DOHH2 (cell line): Measurements from ENCODE around the gene AP3D1.

Experiments used
- H3F3A ChIP-seq: fragments of 200-600 bp; sonication (generic), shearing (Covaris generic); 2 replicates; pipeline ENCODE4 v1.6.0; 2016; ENCODE audit warnings: antibody characterized with exemption, mild to moderate bottlenecking; ENCODE audit not compliant: control insufficient read depth, insufficient read depth
- H3K27ac ChIP-seq: fragments of 200-600 bp; sonication (generic); 2 replicates; pipeline ENCODE4 v1.5.1; 2014; ENCODE audit warnings: low read depth, mild to moderate bottlenecking, low read length, moderate library complexity
- H3K27me3 ChIP-seq: fragments of 200-600 bp; sonication (generic); 2 replicates; pipeline ENCODE4 v1.6.1; 2014; ENCODE audit warnings: mild to moderate bottlenecking, low read length, mixed read lengths; ENCODE audit not compliant: control insufficient read depth
- H3K36me3 ChIP-seq: fragments of 200-600 bp; sonication (generic); 2 replicates; pipeline ENCODE4 v1.6.1; 2014; ENCODE audit warnings: mild to moderate bottlenecking, low read length, moderate library complexity, mixed read lengths; ENCODE audit not compliant: control insufficient read depth
- H3K4me1 ChIP-seq: fragments of 200-600 bp; sonication (generic); 2 replicates; pipeline ENCODE4 v1.6.1; 2014; ENCODE audit warnings: mild to moderate bottlenecking, low read length, mixed read lengths; ENCODE audit not compliant: control insufficient read depth
- H3K4me2 ChIP-seq: fragments of 200-600 bp; sonication (generic); 2 replicates; pipeline ENCODE4 v1.6.0; 2014; ENCODE audit warnings: mild to moderate bottlenecking, low read length, moderate library complexity
- H3K4me3 ChIP-seq: fragments of 200-600 bp; sonication (generic); 2 replicates; pipeline ENCODE4 v1.5.1; 2014; ENCODE audit warnings: mild to moderate bottlenecking, low read length, mixed read lengths
- H3K79me2 ChIP-seq: fragments of 200-600 bp; sonication (generic); 2 replicates; pipeline ENCODE4 v1.6.1; 2014; ENCODE audit warnings: mild to moderate bottlenecking, low read length, mixed read lengths; ENCODE audit not compliant: control insufficient read depth
- H3K9me2 ChIP-seq: fragments of 200-600 bp; sonication (generic); replicated peaks from 2 replicates; pipeline ENCODE4 v1.6.1; 2014; ENCODE audit warnings: mild to moderate bottlenecking, low read length, mixed read lengths; ENCODE audit not compliant: control insufficient read depth
- H3K9me3 ChIP-seq: fragments of 200-600 bp; sonication (generic); 2 replicates; pipeline ENCODE4 v1.6.1; 2014; ENCODE audit warnings: antibody characterized with exemption, low read length, mixed read lengths; ENCODE audit not compliant: control insufficient read depth, insufficient read depth
- H4K20me1 ChIP-seq: fragments of 200-600 bp; sonication (generic); 2 replicates; pipeline ENCODE4 v1.6.0; 2014; ENCODE audit warnings: low read depth, mild to moderate bottlenecking, antibody characterized with exemption, low read length, moderate library complexity; ENCODE audit not compliant: control insufficient read depth, insufficient read depth
- EZH2phosphoT487 ChIP-seq: fragments of 200-600 bp; sonication (generic); IDR thresholded peaks from 2 replicates; pipeline ENCODE4 v1.6.1; 2017; ENCODE audit warnings: borderline replicate concordance, mild to moderate bottlenecking, antibody characterized with exemption, low read length, moderate library complexity, mixed read lengths
- TF ChIP-seq, protein P1 (sequence below): fragments of 200-600 bp; sonication (generic); IDR thresholded peaks from one replicate; pipeline ENCODE4 v1.5.1; 2014; ENCODE audit warnings: antibody characterized with exemption, mild to moderate bottlenecking, low read depth, low read length; ENCODE audit not compliant: poor library complexity, severe bottlenecking

Gene AP3D1

DNA sequence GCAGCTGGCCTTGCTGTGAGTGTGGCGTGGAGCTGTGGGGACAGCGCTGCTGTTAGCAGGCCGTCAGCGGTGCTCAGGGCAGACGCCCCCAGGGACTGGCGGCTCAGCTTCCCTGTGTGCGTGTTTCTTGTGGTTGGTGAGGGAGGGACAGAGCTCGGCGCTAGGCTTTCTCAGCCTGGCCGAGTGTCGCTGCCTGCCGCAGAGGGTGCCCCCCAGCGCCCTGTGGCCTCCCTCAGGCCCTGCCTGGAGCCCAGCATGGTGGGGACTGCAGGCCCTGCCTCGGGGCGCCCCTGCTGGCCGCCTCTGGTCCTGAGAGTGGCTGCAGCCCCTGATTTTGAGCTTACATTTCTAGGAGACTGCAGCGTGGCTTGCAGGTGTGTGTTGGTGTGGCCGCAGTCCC lies 47.8 kb upstream of the AP3D1 start:
- no peaks in the 10 kb centered on the region for H3K4me1 ChIP-seq
- no peaks in the 10 kb centered on the region for H3K9me2 ChIP-seq
- H3K4me2 ChIP-seq: no peak overlapping the region
- H3F3A ChIP-seq: no peaks in the 10 kb centered on the region
- no peak overlapping the region for H3K27ac ChIP-seq
- H3K27me3 ChIP-seq: no peaks in the 10 kb centered on the region
- no peaks in the 10 kb centered on the region for H3K9me3 ChIP-seq
- peaks cover 51% of the 10 kb centered on the region for H3K79me2 ChIP-seq
- H3K4me3 ChIP-seq: no peak overlapping the region
- H3K36me3 ChIP-seq: peaks cover 68% of the 10 kb centered on the region; the same call in 1 of the 2 replicates
- TF ChIP-seq, protein P1, sequence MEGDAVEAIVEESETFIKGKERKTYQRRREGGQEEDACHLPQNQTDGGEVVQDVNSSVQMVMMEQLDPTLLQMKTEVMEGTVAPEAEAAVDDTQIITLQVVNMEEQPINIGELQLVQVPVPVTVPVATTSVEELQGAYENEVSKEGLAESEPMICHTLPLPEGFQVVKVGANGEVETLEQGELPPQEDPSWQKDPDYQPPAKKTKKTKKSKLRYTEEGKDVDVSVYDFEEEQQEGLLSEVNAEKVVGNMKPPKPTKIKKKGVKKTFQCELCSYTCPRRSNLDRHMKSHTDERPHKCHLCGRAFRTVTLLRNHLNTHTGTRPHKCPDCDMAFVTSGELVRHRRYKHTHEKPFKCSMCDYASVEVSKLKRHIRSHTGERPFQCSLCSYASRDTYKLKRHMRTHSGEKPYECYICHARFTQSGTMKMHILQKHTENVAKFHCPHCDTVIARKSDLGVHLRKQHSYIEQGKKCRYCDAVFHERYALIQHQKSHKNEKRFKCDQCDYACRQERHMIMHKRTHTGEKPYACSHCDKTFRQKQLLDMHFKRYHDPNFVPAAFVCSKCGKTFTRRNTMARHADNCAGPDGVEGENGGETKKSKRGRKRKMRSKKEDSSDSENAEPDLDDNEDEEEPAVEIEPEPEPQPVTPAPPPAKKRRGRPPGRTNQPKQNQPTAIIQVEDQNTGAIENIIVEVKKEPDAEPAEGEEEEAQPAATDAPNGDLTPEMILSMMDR: peak; percentile 29
- no peak for TF ChIP-seq EZH2phosphoT487
- no peaks in the 10 kb centered on the region; the same call in 1 of the 2 replicates for H4K20me1 ChIP-seq

DNA sequence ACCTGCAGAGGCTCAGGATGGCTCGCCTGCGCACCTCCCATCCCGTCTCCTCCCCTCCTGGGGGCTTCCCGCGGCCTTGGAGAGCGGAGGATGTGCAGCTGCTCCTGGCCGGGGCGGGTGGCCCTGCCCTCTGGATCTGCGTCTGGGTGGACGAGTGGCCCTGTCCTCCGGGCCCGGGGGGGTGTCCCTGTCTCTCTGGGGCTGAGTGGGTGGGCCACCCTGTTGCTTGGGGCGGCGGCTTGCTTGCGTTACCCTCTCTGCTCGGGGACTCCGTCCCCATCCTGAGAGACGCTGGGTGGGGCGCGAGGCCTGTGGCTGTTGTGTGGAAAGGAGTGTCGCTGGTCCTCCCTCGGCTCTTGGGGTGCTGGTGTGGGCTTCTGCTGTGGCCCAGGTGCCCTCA lies 47.0 kb upstream of the AP3D1 start:
- H3K27ac ChIP-seq: no peak overlapping the region
- no peaks in the 10 kb centered on the region; the same call in 1 of the 2 replicates for H4K20me1 ChIP-seq
- no peak overlapping the region for H3K4me3 ChIP-seq
- peaks cover 51% of the 10 kb centered on the region for H3K79me2 ChIP-seq
- TF ChIP-seq EZH2phosphoT487: no peak
- TF ChIP-seq, protein P1: no peak
- H3K4me1 ChIP-seq: no peaks in the 10 kb centered on the region
- H3F3A ChIP-seq: no peaks in the 10 kb centered on the region
- H3K9me3 ChIP-seq: no peaks in the 10 kb centered on the region
- no peaks in the 10 kb centered on the region for H3K27me3 ChIP-seq
- H3K36me3 ChIP-seq: peaks cover 66% of the 10 kb centered on the region
- no peak overlapping the region for H3K4me2 ChIP-seq
- H3K9me2 ChIP-seq: no peaks in the 10 kb centered on the region

DNA sequence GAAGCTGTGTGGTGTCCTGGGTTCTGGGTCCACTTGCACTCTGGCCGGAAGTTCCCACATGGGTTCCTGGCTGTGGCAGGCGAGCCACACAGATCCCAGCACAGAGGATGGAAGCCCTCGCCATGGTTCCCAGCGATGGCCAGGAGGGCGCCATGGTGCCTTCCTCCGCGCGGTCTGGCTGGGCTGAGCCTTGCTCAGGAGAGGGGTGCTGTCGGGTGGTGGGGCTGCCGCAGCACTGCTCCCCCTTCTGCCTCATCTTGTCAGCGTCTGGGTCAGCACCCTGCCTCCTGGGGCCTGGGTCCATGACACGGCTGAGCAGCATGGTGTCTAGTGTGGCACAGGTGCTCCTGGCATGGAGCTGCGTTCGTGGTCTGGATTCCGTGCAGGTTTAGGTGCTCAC lies 45.9 kb upstream of the AP3D1 start:
- Histone ChIP-seq H3K9me3 (no peaks in the 10 kb centered on the region), H3K4me2 (no peak overlapping the region), H3K4me3 (no peak overlapping the region), H4K20me1 (no peaks in the 10 kb centered on the region; the same call in 1 of the 2 replicates), H3K36me3 (peaks cover 67% of the 10 kb centered on the region), H3K9me2 (no peaks in the 10 kb centered on the region), H3K79me2 (peaks cover 55% of the 10 kb centered on the region), H3F3A (no peaks in the 10 kb centered on the region), H3K4me1 (no peaks in the 10 kb centered on the region), H3K27me3 (no peaks in the 10 kb centered on the region), H3K27ac (no peak overlapping the region)
- no peak for TF ChIP-seq EZH2phosphoT487
- TF ChIP-seq, protein P1: no peak
